Heart left ventricle (tissue), 13 donors: ENCODE measurements around the gene L2HGDH.

ENCODE experiments used
- POLR2A ChIP-seq, 2 donors: fragments of 450-650 bp; IDR thresholded peaks; one replicate each; pipeline ENCODE4 v1.6.1; 2017; ENCODE audit warnings: antibody characterized with exemption in 2 of 2, mild to moderate bottlenecking in 2 of 2, moderate library complexity in 2 of 2
- TF ChIP-seq, protein P1 (sequence below), 12 donors: fragments of 200-600 bp; sonication (generic) in 4 of 12; IDR thresholded peaks; one replicate each; pipeline versions ENCODE4 v1.5.0 to v1.8.0; 2018 to 2022; ENCODE audit warnings: antibody characterized with exemption in 12 of 12, mild to moderate bottlenecking in 5 of 12
- donor health status: ischemic (EF 13 %, LVEDD 7.1; RV severe dilation, severe dysfunction).
- donor health status: DM: no; HTN: yes; CAD: no.
- donor health status: DM: no; HTN: no; CAD: no.
- donor health status: ischemic (EF 25% LVEDD 6.9; RV normal size, moderate dysfunction).
- donor health status: ischemic (EF 25% LVEDD 5.7; RV mildly dilated, moderate dysfunction).
- donor health status: ischemic (EF 35%, LVEDD 5.7; RV mildly dilated, moderate dysfunction).
- donor health status: nonischemic (EF 11% LVEDD 7.7; RV severe dilation, severe dysfunction).
- donor health status: DM: yes; HTN: yes; CAD: no.
- donor health status: PGD.
- donor health status: ischemic (EF 29% LVEDD 5.4; RV normal size, mild dysfunction).
- donor health status: nonischemic (EF 23%, LVEDD 6.1; RV moderate dilation, normal function).

DNA sequence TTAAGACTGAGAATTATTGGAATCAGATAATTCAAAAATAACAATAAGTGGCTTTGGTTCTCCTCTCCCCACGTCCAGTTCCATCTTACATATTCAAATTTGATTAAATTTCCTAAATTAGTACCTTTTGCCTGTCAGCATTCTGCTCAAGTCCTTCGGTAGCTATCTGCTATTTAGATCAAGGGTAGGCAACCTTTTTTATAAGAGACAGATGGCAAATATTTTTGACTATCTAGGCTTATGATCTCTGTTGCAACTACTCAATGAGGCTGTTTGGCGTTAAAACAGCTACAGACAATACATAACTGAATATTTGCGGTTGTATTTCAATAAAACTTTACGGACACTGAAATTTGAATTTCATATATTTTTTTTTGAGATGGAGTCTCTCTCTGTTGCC is 21.7 kb downstream of the L2HGDH start:
- TF ChIP-seq, protein P1, sequence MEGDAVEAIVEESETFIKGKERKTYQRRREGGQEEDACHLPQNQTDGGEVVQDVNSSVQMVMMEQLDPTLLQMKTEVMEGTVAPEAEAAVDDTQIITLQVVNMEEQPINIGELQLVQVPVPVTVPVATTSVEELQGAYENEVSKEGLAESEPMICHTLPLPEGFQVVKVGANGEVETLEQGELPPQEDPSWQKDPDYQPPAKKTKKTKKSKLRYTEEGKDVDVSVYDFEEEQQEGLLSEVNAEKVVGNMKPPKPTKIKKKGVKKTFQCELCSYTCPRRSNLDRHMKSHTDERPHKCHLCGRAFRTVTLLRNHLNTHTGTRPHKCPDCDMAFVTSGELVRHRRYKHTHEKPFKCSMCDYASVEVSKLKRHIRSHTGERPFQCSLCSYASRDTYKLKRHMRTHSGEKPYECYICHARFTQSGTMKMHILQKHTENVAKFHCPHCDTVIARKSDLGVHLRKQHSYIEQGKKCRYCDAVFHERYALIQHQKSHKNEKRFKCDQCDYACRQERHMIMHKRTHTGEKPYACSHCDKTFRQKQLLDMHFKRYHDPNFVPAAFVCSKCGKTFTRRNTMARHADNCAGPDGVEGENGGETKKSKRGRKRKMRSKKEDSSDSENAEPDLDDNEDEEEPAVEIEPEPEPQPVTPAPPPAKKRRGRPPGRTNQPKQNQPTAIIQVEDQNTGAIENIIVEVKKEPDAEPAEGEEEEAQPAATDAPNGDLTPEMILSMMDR (IDR thresholded peaks at IDR 0.05) = no peak
- no peak for TF ChIP-seq POLR2A (IDR thresholded peaks at IDR 0.05)
